Activated T-helper 9 cell treated with anti-CD3 and anti-CD28 coated beads, Interleukin-2, amount 50 U/mL, for 16 hours (primary cell): ENCODE results near the gene AGBL3.
"Not testable (repeated sequence)": the region's sequence is repeated elsewhere in the genome, so short reads cannot be mapped to it uniquely, and the experiment has no call there.

ENCODE experiments used
- DNase-seq: peaks from one replicate; pipeline ENCODE4 v3.0.0-alpha.2; 2020; ENCODE audit warnings: low read depth

AGBL3 gene

DNA sequence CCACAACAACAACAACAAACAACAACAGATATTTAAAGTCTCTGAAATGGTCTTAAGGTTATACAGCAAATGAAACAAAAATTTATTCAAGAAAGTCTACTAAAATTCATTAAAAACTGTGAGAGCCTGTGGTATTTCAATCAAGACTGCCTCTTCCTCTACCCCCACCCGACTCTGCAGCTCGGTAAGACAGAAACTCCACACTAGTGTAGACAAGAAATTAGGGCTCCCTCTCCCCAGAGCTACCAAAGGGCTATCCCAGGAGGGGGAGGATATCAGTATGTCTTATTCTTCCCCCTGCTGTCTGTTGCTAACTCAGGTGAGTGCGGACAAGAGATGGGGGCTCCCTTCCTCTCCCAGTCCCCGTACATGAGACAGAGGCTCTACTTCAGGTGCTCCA is 90.6 kb downstream of the AGBL3 start:
- no peak for DNase-seq

DNA sequence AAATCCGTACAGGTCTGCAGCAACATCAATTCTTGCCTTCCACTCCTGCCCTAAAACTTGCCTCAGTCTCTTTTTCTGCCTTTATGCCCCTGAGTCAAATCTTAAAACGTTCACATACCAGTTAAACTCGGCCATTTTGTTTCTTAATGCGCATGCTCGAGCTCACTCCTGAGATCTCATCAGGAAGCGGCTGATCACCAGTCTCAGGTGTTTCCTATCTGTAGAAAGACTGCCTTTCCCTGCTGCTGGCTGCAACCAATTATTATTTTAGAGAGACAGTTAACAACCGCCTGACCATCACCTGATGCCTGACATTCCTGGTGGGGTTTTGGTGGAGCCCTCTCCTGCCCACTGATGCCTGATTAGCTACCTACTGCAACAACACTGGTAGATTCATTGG is 91.3 kb downstream of the AGBL3 start:
- no peak for DNase-seq

DNA sequence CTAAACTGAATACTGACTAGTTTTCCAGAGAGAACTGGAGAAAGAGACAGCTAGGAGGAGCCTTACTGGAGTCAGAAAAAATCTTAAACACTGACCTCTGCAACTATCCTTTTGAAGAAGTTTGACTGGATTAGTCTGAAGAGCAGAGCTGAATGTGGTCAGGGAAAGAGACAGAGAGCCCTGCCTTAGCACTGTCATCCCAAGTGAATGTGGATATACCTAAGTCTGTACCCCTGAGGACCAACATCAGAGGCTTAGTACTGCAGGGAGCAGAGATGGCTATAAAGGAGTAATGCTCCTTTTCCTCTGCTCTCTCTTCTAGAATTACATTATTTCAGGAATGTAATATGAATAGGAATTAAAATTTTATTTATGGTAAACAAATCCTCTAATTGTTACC is 91.7 kb downstream of the AGBL3 start:
- no peak for DNase-seq

DNA sequence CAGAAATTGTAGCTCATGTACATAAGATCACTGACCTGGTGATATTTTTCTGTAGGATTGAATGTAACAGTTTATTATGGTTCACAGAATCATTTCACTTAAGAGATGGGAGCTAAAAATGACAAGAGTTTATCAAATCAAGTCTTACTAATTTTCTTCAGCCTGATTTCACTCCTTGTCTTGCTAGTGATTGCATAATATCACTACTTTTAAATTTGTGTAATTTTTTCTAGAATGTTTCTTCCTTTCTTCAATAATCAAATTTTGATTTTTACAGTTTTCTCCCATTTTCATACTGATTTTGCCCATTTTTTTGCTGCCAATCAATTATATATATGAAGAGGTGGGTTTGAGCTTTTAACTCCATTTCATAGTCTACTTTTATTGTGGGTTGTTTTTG is 92.8 kb downstream of the AGBL3 start:
- DNase-seq, result no peak

DNA sequence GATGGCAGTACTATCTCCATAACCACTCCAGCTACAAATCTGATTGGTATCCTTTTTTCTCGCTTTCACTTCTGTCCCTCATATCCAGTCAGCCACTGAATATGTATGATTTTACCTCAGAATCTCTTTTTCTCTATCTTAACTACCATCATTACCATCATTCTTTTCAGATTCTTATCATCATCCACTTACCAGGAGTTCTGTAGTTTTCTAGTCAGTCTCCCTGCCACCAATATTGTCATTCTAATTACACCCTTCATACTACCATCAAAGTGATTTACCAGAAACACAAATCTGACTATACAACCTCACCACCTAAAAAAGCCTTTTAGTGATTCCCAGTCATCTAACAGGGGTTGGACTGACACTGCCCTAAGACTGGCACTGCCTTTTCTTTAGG is 96.7 kb downstream of the AGBL3 start:
- DNase-seq, result no peak

DNA sequence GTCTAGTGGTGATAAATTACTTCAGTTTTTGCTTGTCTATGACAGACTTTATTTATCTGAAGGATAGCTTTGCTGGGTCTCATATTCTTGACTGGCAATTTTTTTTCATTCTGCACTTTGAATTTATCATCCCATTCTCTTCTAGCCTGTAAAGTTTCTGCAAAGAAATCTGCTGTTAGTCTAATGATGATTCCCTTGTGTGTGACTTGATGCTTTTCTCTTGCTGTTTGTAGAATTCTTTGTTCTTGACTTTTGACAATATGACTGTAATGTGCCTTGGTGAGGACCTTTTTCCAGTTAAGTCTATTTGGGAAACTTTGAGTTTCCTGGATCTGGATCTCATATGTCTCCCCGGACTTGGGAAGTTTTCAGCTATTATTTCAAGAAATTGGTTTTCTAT is 102.3 kb downstream of the AGBL3 start:
- no peak for DNase-seq

DNA sequence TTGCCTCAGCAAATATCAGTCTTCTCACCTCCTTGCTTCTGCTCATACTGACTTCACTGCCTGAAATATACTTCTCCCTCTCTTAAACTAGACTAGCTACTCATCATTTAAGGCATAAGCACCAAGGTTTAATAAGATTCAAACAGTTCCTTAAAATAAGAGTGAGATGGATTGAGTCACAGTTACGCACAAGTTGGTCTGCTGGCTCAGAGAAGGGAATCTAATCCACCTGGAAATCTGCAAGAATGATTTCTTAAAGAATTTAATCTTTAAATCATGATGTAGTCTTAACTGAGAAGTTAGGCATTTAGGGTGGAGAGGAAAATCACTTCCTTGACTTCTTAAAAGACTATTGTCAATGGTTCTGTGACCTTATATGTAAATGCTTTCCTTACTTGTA is 105.4 kb downstream of the AGBL3 start:
- no peak for DNase-seq

DNA sequence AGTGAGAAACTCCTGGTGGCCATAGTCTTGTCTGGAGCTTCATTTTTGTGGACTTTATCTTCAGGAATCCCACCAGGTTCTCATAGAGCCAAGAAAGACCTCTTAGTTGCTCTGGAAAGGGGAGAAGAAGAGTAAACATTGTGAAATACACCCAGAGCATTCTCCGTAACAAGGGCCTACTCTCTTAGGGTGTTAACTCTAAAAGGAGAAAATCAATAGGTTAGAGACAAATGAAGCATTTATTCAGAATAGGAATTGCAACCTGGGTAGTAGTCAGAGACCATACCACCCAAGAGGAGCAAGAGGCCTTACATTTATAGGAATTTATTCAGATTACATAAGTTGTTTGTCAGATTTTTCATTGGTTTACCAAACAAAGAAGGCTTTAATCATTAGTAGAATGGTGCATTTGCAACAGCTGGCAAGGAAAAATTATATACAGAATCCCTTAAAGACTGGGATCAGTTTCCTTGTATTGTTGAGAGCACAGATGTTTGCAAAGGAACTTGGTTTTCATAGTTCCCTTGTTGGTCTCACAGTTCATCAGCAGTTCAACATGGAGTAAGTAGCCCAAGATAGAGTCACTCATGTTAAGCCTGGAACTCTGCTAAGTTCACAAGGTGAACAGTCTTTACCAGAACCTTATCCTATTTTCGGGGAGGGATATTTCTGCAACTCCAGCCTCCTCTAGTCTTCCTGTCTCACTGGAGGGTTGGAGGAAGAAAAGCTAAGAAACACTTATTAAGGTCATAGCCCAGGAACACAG is 108.3 kb downstream of the AGBL3 start:
- no peak for DNase-seq

DNA sequence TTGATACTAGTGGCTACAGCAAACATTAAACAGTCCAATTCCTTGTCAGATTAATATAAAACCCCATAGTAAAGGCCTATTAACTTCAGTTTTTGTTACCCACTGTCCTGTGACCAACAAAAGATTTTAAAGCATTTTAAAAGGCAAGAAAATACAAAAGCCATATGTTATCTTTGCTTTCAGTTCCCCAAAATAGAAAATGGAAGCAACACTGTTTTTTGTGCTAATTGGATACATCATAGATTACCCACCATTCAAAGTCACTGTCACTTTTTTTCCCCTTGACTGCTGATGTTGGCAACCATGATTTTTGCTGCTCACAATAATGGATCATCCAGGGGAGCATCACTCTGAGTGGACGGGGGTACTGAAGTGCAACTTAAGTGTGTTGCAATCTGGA is 109.1 kb downstream of the AGBL3 start:
- DNase-seq, result no peak

DNA sequence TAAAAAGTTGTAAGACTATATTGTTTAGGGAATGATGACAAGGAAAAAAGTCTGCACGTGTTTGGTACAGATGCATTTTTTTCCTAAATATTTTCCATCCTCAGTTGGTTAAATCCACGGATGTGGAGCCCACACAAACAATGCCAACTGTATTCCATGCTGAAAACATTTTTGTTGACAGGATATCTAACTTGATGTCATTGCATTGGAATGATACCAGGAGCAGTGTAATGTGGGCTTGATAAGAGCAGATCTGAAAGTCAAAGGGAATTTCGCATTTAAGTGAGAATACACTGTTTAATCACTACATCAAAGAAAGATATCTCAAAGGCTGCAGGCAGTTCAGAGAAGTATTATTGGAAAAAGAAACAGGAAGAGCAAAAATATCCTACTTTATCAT is 112.1 kb downstream of the AGBL3 start:
- no peak for DNase-seq

DNA sequence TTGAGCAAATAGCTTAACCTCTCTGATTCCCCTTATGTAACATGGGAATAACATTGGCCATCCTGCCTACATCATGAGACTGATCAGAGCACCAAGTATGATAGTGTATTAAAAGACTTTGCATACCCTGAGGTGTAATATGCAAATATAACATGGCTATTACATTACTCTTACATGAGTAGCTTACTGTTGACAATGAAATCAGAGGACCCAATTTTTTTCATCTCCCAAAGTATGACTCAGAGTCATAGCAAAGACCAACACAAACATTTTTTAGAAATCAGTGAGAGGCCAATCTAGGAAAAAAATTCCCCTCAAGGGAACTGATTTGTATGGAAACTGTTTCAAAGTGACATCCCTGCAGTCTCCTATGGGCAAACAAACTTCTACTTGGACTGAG is 114.5 kb downstream of the AGBL3 start:
- no peak for DNase-seq

DNA sequence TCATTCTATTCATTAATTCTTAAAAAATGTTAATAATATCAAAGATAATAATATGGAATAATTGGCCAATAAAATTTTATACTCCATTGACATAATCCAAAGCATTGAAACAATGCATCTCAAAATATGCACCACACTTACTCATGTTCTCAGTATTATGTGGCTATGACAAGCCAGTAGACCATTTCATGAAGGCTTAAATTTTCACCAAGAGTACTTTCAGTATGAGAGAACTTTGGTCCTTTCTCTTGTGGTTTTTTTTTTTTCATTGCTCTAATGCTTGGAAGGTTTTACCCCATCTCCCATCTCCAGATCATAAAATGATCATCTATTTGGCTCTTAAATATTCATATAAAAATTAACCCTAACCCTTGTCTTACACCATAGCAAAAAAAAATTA is 116.1 kb downstream of the AGBL3 start:
- DNase-seq, result no peak

DNA sequence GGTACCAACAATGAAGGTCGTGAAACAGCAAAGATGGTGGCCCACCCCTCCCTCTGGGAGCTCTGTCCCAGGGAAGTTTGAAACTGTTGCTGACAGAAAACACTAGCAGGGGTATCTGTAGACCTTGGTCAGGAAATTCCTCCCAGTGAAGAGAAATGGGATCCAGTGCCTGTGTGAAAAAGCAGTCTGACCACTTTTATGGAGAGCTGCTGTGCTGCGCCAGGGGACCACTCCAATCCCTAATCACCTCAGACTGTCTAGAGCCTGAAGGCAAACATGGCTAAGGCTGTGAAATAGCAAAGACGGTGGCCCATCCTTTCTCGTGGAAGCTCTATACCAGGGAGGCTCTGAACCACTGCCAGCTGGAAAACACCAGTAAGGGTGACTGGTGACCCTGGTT is 123.3 kb downstream of the AGBL3 start:
- DNase-seq, result no peak

DNA sequence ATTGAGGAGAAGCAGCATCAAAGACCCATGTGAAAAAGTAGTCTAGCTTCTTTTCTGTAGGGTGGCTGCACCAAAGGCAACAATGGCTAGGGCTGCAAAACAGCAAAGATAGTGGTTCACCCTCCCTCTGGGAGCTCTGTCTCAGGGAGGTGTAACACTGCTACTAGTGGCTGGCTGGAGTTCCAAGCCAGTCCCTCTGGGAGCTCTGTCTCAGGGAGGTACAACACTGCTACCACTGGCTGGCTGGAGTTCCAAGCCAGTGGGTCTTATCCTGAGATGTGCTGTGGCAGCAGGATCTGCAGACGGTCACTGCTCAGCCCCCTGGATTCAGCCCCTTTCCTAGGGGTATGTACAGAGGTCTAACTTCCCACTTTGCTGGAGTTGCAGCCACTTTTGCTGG is 123.7 kb downstream of the AGBL3 start:
- no peak for DNase-seq

DNA sequence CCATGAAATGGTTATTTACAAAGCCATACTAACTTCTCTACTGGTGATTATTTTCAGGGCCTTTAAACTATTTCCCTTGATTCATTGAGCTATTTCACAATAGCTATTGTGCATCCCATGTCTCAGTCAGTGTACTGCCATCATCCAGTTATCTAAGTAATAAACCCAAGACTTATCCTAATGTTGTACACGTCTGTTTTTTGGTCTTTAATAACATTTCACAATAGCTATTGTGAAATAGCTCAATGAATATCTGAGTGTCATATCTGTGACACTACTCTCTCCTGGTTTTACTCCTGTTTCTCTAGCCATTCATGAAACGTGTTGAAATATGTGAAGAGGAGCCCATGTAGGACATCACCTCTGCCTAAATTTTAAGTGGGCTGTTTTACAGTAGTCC is 125.1 kb downstream of the AGBL3 start:
- DNase-seq, result no peak

DNA sequence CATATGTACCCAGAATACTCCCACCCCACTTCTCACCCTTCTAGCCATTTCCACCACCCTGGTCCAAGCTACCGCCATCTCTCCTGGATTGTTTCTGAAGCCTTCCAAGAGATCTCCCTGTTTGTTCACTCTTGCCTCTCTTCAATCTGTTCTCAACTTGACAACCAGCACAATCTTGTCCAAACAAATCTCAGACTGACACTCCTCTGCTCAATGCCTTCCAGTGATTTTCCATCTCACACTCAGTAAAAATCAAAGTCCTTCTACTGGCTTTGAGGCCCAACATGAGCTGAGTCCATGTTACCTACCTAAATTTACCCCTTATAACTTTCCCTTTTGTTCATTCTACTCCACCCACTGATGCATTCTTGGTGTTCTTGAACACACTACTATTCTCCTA is 128.3 kb downstream of the AGBL3 start:
- no peak for DNase-seq

DNA sequence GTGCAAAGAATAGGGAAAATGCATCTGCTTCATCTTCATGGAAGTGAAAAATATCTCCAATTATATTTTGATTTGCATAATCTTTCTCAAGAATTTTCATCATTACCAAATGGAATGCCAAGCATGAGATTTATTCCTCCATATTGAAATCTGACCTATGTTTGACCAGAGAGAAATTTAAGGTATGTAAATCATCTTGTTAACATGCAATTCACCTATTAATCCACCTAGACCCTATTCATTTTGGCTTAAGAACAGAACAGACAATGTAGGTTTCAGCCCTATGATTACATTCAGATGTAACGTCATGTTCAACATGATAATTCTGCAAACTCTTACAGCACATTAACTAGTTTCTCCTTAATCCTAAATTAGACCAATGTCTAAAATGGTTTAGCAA is 130.8 kb downstream of the AGBL3 start:
- DNase-seq, result no peak

DNA sequence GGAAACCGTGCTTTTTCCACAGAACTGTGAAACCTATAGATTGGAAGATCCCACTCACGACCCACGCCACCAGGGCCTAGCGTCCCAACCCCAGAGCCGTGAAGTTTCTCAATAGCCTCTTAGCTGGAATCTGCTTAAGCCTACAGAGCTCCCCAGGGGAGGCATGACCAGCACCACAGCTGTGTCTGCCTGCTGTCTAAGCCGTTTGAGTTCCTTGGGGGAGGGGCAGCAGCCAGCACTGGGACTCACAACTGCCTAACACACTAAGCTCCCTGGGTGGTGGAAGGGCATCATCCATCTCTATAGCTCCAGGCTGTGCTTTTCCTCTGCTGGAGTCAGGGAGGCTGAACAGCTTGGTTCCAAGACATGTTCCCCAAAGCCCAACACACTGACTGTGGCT is 135.6 kb downstream of the AGBL3 start:
- DNase-seq, result no peak

DNA sequence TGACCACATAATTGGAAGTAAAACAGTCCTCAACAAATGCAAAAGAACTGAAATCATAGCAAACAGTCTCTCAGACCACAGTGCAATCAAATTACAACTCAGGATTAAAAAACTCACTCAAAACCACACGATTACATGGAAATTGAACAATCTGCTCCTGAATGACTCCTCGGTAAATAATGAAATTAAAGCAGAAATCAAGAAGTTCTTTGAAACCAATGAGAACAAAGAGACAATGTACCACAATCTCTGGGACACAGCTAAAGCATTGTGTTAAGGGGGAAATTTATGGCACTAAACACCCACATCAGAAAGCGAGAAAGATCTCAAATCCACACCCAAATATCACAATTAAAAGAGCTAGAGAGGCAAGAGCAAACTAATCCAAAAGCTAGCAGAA is 138.3 kb downstream of the AGBL3 start:
- DNase-seq, result not testable (repeated sequence)

DNA sequence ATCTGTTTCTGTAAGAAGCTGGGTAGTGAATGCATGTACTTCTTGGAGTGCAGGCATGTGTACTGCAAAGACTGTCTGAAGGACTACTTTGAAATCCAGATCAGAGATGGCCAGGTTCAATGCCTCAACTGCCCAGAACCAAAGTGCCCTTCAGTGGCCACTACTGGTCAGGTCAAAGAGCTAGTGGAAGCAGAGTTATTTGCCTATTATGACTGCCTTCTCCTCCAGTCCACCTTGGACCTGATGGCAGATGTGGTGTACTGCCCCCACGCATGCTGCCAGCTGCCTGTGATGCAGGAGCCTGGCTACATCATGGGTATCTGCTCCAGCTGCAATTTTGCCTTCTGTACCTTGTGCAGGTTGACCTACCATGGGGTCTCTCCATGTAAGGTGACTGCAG is 142.6 kb downstream of the AGBL3 start:
- DNase-seq, result no peak

DNA sequence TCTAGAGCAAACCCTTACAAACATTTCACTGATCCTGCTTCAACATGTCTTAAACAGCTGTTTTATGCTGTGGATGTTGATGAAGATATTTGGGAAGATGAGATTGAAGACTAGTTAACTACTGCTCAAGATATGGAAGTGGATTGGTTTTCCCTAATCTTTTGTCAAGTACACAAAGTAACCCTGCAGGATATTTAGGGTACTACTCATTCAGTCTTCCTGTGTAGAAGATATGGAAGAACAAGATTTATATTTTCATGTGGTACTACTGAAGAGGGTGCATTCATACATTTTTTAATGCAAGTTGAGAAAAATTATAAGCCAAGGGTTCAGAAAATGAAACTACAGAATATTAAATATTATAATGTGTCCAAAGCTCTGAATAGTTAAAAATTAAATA is 143.3 kb downstream of the AGBL3 start:
- DNase-seq, result no peak

DNA sequence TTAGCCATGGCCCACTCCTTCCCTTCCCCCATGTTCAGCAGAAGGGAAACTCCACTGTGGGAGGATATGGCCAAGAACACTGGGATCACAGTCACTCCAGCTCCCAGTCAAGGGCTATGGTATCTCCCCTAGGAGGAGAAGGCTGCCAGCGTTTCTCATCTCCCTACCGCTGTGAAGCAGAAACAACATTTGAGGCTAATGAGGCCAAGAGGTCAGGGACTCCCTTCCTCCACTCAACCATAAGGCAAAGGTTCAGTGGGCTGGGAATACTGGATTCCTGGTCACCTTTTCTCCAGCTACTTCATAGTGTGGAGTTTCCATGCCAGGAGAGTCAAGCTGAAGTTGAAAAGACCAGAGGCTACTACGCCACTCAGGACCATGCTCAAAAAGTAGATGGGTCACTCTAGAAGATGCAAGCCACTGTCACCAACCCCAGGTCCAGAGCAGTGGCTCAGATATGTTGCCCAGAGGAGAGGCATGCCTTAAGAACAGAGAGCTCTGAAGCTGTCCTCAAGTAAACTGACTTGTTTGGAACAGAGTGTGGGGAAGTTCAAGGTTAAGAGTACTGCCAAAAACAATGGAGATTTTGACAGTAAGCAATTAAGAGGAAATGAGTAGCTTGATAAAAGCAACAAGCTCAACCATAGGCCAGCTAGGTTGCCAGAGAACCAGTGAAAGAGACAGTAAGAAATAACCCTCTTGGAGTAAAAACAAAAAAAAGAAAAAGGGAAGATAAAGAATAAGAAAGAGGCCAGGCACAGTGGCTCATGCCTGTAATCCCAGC is 157.8 kb downstream of the AGBL3 start:
- DNase-seq, result no peak

DNA sequence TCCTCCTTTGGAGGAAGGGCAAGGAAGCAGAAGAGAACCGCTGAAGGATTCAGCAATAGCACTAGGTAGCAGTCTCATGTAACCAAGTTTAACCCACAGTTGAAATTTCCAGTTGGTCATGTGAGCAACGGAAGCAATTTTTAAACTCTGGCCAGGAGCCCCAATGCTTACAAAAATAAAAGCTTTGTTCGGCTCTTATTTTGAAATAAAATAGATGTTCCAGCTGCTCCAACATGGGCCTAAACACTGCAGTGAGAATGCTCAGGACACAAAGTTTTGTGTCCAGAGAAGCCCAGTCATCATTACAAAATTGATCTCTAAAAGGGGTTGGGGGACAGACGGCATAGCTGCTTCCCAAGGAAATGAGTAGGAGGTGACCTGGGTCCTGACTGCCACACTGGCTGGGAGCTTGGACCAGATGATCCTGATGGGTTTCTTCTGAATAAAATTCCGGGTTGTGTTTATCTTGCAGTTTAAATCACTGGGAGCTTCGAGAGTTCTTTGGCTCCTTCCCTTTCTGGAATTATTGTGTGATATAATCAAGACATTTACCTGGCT is 161.1 kb downstream of the AGBL3 start:
- DNase-seq, result no peak
